ENCODE results near the gene CROCC2.

DNA sequence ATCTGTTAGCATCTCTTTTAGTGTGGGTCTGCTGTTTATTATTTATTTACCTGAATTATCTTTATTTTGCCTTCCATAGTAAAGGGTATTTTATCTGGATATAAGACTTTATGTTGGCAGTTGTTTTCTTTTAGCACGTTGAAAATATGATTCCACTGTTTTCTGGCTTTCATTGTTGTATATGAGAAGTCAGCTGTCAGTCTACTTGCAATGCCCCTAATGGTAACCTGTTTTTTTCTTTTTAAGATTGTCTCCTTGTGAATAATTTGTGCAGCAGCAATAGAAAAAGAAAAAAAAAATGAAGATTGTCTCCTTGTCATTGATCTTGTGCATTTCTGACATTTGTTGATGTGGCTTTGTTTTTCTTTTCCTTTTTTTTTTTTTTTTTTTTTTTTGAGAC, 119.5 kb downstream of the CROCC2 start:
- no peak for TF ChIP-seq EZH2 (IDR thresholded peaks at IDR 0.05; ENCODE audit: low read length)
- TF ChIP-seq, protein P1, sequence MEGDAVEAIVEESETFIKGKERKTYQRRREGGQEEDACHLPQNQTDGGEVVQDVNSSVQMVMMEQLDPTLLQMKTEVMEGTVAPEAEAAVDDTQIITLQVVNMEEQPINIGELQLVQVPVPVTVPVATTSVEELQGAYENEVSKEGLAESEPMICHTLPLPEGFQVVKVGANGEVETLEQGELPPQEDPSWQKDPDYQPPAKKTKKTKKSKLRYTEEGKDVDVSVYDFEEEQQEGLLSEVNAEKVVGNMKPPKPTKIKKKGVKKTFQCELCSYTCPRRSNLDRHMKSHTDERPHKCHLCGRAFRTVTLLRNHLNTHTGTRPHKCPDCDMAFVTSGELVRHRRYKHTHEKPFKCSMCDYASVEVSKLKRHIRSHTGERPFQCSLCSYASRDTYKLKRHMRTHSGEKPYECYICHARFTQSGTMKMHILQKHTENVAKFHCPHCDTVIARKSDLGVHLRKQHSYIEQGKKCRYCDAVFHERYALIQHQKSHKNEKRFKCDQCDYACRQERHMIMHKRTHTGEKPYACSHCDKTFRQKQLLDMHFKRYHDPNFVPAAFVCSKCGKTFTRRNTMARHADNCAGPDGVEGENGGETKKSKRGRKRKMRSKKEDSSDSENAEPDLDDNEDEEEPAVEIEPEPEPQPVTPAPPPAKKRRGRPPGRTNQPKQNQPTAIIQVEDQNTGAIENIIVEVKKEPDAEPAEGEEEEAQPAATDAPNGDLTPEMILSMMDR (optimal IDR thresholded peaks at IDR 0.05 in 1 of 3, IDR thresholded peaks at IDR 0.05 in 1 of 3, conservative IDR thresholded peaks at IDR 0.05 in 1 of 3; ENCODE audit: extremely low read depth in 1 of 3, insufficient read depth in 2 of 3, low read length in 3 of 3): no peak

Measured in keratinocyte (primary cell).